ENCODE data around the gene SP6. TPM values are rescaled to one million over a fixed set of nuclear protein-coding genes. Genes with fewer than 3 reads are reported as not detected.

Gene SP6
- total RNA-seq, 1 experiment from 2014 or later: 3.3 TPM

DNA sequence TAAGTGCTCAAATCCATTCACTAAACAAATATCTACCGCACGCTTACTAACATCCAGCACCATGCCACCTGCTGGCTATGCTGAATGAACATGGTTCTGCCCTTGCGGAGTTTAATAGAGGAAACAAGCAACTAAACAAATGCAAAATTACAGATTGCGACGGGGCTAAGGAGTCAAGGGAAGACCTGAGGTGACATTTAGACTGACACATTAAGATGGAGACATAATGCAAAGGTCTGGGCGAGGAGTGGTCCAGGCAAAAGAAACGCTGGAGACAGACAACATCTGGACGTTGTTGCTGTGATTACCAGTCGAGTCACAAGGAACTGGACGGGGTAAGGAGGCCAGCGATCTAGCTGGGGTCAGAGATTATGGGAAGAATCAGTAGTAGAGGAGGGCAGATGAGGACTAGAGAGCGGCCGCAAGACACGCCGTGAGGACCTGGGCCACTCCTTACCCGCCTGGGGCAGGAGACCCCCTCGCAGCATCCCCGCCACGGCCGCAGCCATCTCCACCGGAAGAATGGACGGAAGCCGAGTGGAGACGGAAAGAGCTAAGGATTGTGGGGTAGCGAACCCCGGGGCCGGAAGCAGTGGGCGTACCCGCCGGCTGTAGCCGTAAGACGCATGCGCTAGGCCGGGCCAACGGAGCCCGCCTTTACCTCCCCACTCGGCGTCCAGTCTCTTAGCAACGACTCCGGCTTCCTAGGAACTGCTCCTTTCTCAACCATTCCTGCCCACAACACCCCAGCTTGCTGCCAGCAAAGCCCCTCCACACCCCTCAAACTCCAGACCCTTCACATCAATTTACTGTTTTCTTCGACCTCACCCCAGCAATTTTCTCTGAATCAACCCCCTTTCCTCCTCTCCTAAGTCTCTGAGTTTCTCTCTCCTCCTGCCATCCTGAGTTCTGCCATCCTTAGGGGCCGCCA is 19.7 kb downstream of the SP6 start, which contains the start of the genes LRRC46 and MRPL10 (continued):
- TF ChIP-seq ARID4B (CRISPR knock-in tag; IDR thresholded peaks at IDR 0.05; ENCODE audit: borderline replicate concordance) (peak; percentile 46; the same call in 1 of the 2 replicates), MAX (CRISPR knock-in tag; IDR thresholded peaks at IDR 0.05) (peak; percentile 43; the same call in 1 of the 2 replicates), TEAD1 (CRISPR knock-in tag; IDR thresholded peaks at IDR 0.05) (no peak), CREM (CRISPR knock-in tag; IDR thresholded peaks at IDR 0.05) (0 out of 2 replicates have a peak, but pooled peaks have one; percentile 8), HMGXB4 (CRISPR knock-in tag; IDR thresholded peaks at IDR 0.05) (peak; percentile 52; the same call in 1 of the 2 replicates), NR3C1 (CRISPR knock-in tag; conservative IDR thresholded peaks at IDR 0.05; ENCODE audit: low read depth) (no peak)
- TF ChIP-seq, protein P1, sequence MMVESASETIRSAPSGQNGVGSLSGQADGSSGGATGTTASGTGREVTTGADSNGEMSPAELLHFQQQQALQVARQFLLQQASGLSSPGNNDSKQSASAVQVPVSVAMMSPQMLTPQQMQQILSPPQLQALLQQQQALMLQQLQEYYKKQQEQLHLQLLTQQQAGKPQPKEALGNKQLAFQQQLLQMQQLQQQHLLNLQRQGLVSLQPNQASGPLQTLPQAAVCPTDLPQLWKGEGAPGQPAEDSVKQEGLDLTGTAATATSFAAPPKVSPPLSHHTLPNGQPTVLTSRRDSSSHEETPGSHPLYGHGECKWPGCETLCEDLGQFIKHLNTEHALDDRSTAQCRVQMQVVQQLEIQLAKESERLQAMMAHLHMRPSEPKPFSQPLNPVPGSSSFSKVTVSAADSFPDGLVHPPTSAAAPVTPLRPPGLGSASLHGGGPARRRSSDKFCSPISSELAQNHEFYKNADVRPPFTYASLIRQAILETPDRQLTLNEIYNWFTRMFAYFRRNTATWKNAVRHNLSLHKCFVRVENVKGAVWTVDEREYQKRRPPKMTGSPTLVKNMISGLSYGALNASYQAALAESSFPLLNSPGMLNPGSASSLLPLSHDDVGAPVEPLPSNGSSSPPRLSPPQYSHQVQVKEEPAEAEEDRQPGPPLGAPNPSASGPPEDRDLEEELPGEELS (CRISPR knock-in tag; IDR thresholded peaks at IDR 0.05): peak; percentile 14; the same call in 1 of the 2 replicates

DNA sequence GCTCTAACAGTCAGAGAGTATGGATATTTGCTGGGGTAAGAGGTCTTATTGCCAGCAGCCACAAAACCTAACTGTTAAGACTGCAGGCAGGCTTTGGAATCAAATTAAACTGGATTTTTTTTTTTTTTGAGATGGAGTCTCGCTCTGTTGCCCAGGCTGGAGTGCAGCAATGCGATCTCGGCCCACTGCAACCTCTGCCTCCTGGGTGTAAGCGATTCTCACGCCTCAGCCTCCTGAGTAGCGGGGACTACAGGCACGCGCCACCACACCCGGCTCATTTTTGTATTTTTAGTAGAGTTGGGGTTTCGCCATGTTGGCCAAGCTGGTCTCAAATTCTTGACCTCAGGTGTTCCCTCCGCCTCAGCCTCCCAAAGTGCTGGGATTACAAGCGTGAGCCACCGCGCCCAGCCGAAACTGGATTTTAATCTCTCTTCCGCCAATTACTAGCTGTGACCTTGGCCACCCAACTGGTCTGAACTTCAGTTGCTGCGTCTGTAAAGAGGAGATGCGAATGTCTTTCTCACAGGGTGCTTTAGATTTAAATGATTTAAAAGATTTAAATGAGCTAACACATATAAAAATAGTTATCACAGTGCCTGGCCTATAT is 20.5 kb downstream of the SP6 start:
- no peaks in the 10 kb centered on the region for H3K27me3 Mint-ChIP-seq (ENCODE audit: low read depth)
- DNase-seq (ENCODE audit: low spot score) (no peak), ATAC-seq (no peak)
- peaks cover 21% of the 10 kb centered on the region for H3K36me3 Mint-ChIP-seq
- H3K4me3 Mint-ChIP-seq: peak overlapping the region; percentile 98
- ChIA-PET POLR2A (interaction anchor here (1.2 kb wide), 1 partner anchor 16 kb away, joined by 4 read pairs; no protein-coding TSS in a partner anchor), CTCF (interaction anchor here (0.9 to 2.0 kb wide), 6 partner anchors 9 to 131 kb away, joined by 3 to 32 read pairs (median 9); partner anchors contain the start of gene OSBPL7)
- H3K27ac Mint-ChIP-seq: peak overlapping the region; percentile 93
- peaks cover 12% of the 10 kb centered on the region for H3K4me1 Mint-ChIP-seq
- no peaks in the 10 kb centered on the region for H3K9me3 Mint-ChIP-seq
- TF ChIP-seq CBFB (CRISPR knock-in tag; IDR thresholded peaks at IDR 0.05; ENCODE audit: low read depth) (no peak), ZNF512 (CRISPR knock-in tag; IDR thresholded peaks at IDR 0.05; ENCODE audit: borderline replicate concordance) (no peak), ETV6 (CRISPR knock-in tag; IDR thresholded peaks at IDR 0.05) (no peak), TP53 (CRISPR knock-in tag; IDR thresholded peaks at IDR 0.05) (no peak), GRHL2 (CRISPR knock-in tag; IDR thresholded peaks at IDR 0.05; ENCODE audit: insufficient replicate concordance, severe bottlenecking) (no peak), SMAD3 (CRISPR knock-in tag; IDR thresholded peaks at IDR 0.05; ENCODE audit: borderline replicate concordance) (no peak), JAZF1 (CRISPR knock-in tag; IDR thresholded peaks at IDR 0.05) (no peak), NFATC4 (CRISPR knock-in tag; IDR thresholded peaks at IDR 0.05) (no peak)
- TF ChIP-seq, protein P2, sequence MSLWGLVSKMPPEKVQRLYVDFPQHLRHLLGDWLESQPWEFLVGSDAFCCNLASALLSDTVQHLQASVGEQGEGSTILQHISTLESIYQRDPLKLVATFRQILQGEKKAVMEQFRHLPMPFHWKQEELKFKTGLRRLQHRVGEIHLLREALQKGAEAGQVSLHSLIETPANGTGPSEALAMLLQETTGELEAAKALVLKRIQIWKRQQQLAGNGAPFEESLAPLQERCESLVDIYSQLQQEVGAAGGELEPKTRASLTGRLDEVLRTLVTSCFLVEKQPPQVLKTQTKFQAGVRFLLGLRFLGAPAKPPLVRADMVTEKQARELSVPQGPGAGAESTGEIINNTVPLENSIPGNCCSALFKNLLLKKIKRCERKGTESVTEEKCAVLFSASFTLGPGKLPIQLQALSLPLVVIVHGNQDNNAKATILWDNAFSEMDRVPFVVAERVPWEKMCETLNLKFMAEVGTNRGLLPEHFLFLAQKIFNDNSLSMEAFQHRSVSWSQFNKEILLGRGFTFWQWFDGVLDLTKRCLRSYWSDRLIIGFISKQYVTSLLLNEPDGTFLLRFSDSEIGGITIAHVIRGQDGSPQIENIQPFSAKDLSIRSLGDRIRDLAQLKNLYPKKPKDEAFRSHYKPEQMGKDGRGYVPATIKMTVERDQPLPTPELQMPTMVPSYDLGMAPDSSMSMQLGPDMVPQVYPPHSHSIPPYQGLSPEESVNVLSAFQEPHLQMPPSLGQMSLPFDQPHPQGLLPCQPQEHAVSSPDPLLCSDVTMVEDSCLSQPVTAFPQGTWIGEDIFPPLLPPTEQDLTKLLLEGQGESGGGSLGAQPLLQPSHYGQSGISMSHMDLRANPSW (CRISPR knock-in tag; conservative IDR thresholded peaks at IDR 0.05; ENCODE audit: low read depth): no peak

Measured in WTC11 (cell line).